RWPE1 (cell line): ENCODE measurements around the gene PIM3.
"Not testable (repeated sequence)": the region's sequence is repeated elsewhere in the genome, so short reads cannot be mapped to it uniquely, and the experiment has no call there.

Source experiments
- CTCF ChIA-PET: fragments of 350-600 bp; sonication (Branson Sonifier 250); formaldehyde crosslinking; extraction: SDS; loops from one replicate; lab custom pipeline; 2021; lab: Yijun Ruan, JAX
- POLR2A ChIA-PET: fragments of 400-600 bp; formaldehyde crosslinking; extraction: SDS; loops from one replicate; lab custom pipeline; 2020; ENCODE audit warnings: antibody characterized with exemption; ENCODE audit not compliant: low non-redundant PET; lab: Yijun Ruan, JAX
- DNase-seq: peaks from one replicate; pipeline ENCODE4 v3.0.0; 2012; ENCODE audit warnings: low spot score
- H3K27ac ChIP-seq: fragments of 450-650 bp; 2 replicates; pipeline ENCODE4 v1.5.1; 2017
- TF ChIP-seq, protein P1 (sequence below): fragments of 450-650 bp; conservative IDR thresholded peaks from 2 replicates; pipeline ENCODE4 v1.5.1; 2017; ENCODE audit warnings: low read depth, mild to moderate bottlenecking

The PIM3 gene

DNA sequence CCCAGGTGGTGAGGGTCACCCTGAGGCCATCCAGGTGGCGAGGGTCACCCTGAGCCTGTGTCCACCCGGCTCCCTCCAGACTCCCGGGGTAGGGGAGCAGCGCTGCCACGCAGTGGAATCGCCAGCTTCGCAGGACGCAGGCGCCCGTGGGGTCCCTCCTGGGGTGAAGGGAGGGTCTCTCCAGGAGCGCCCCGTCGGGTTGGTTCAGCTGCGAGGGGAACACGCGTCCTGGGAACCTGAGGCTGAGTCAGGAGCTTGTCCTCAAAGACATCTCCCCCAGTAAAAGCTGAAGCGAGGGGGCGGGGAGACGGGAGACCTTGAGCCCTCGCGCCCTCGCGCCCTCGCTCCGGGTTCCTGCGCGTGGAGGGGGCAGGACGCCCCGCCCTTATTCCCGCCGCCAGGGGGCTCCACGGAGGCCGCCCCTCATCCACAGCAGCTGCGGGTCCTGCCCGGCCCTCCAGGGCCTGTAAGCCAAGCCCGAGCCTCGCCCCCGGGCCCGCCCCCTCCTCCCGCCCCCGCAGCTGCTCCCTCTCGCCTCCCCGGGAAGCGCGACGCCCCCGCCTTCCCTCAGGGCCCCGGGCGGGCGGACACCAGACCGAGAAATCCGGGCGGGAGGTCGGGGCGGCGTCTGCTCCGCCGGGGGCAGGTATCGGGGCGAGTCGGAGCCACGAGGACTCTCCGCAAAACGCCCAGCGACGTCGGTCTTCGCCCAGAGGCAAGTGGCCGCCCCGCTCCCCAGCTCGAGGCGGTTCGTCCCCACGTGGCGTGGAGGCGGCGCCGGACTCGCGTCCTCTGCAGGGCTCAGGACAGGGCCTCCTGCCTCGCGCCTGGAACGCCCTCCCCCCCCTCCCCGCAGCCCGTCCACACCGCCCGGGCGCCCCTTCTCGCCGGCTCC is 22.8 kb downstream of the PIM3 start:
- DNase-seq: no peak
- ChIA-PET CTCF (interaction anchor here (0.6 kb wide), 2 partner anchors 126 to 159 kb away, joined by 3 to 5 read pairs; no protein-coding TSS in a partner anchor), POLR2A (no interaction called here)
- TF ChIP-seq, protein P1, sequence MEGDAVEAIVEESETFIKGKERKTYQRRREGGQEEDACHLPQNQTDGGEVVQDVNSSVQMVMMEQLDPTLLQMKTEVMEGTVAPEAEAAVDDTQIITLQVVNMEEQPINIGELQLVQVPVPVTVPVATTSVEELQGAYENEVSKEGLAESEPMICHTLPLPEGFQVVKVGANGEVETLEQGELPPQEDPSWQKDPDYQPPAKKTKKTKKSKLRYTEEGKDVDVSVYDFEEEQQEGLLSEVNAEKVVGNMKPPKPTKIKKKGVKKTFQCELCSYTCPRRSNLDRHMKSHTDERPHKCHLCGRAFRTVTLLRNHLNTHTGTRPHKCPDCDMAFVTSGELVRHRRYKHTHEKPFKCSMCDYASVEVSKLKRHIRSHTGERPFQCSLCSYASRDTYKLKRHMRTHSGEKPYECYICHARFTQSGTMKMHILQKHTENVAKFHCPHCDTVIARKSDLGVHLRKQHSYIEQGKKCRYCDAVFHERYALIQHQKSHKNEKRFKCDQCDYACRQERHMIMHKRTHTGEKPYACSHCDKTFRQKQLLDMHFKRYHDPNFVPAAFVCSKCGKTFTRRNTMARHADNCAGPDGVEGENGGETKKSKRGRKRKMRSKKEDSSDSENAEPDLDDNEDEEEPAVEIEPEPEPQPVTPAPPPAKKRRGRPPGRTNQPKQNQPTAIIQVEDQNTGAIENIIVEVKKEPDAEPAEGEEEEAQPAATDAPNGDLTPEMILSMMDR: no peak
- no peak overlapping the region for H3K27ac ChIP-seq

DNA sequence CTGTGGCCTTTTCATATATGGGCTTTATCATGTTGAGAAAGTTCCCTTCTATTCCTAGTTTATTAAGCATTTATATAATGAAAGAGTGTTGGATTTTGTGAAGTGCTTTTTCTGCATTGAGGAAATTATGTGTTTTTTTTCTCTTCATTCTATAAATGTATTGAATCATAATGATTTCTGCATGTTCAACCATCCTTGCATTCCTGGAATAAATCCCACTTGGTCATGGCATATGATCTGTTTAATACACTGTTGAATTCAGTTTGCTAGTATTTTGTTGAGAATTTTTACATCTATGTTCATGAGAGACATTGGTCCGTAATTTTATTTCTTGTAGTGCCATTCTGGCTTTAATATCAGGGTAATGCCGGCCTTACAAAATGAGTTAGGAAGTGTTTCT is 25.8 kb downstream of the PIM3 start:
- CTCF ChIA-PET: no interaction called here
- no peak for DNase-seq
- POLR2A ChIA-PET: no interaction called here
- no peak overlapping the region for H3K27ac ChIP-seq
- TF ChIP-seq, protein P1: no peak

DNA sequence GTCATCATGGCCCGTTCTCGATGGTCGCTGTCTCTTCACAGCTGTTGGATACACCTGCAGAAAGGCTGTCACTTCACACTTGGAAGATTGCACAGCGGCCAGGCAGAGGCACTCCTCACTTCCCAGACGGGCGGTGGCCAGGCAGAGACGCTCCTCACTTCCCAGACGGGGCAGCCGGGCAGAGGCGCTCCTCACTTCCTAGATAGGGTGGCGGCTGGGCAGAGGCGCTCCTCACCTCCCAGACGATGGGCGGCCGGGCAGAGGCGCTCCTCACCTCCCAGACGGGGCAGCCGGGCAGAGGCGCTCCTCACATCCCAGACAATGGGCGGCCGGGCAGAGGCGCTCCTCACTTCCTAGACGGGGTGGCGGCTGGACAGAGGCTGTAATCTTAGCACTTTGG is 29.3 kb downstream of the PIM3 start:
- CTCF ChIA-PET, POLR2A ChIA-PET, H3K27ac ChIP-seq, DNase-seq: not testable (repeated sequence)

DNA sequence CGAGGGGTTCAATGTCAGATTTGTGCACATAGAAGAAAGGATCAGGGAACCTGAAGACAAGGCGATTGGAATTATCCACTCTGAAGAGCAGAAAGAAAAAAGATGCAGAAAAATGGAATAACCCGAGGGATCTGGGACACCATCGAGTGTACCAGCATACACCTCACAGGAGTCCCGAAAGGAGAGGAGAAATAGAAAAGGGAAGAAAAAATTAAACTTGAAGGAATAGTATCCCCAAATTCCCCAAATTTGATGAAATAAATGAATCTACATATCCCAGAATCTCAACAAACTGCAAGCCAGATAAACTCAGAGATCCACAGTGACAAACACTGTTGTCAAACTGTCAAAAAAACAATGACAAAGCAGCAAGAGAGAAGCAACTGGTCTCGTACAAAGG is 30.6 kb downstream of the PIM3 start:
- H3K27ac ChIP-seq: no peak overlapping the region
- POLR2A ChIA-PET: no interaction called here
- TF ChIP-seq, protein P1: no peak
- no peak for DNase-seq
- CTCF ChIA-PET: no interaction called here

DNA sequence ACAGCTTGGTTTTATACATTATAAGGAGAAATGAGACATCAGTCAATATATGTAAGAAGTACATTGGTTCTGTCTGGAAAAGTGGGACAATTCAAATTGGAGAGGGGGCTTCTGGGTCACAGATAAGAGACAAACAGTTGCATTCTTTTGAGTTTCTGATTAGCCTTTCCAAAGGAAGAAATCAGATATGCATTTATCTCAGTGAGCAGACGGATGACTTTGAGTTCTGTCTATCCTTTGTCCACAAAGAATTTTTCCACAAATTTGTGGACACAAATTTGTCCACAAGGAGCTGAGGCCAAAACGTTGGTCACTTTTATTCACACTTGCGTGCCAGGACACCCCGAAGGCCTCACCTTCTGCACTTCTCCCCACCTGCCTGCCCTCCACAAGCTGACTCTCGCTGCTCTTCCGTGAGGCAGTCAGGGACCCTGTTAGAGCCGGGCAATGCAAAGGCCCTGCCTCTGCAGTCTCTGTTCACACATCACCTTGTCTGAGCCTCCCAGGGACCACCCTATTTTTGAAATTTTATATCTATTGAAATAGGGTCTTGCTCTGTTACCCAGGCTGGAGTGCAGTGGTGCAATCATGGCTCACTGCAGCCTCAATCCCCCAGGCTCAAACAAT is 31.4 kb downstream of the PIM3 start:
- ChIA-PET POLR2A (no interaction called here), CTCF (interaction anchor here (0.8 kb wide), 1 partner anchor 41 kb away, joined by 3 read pairs; no protein-coding TSS in a partner anchor)
- DNase-seq: no peak
- TF ChIP-seq, protein P1: no peak
- no peak overlapping the region for H3K27ac ChIP-seq

DNA sequence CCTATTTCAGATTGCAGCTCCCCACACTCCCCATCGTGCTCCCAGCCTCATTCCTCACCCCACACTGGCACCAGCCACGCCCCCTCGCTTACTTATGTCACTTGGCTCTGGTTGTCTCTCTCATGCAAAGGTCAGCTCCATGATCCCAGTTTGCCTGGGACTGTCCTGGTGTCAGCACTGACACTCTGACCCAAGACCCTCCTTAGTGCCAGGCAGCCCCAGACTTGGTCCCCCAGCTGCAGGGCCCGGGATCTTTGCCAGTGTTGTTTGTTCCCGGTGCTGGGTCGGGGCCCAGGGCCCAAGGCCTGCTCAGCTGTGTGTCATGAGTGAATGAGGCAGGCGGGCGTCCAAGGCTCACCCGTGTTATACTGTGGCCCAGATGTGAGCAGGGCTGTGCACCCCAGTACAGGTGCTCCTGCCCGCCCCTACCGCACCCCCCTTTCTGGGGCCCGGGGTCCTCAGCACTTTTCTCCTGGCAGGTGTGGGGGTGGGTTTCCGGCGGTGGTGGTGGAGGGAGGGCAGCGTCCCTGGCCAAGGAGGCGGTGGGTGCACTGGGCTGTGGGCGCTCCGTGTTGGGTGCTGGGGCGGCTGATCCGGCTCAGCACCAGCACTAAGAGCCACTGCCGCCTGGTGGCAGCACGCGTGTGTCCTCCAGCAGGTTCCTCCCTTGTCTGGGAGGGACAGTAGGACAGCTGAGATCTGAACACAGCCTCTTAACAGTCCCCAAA is 32.5 kb downstream of the PIM3 start:
- DNase-seq: no peak
- ChIA-PET POLR2A (no interaction called here), CTCF (interaction anchor here (0.6 to 0.8 kb wide), 2 partner anchors 42 to 171 kb away, joined by 3 read pairs; no protein-coding TSS in a partner anchor)
- no peak overlapping the region for H3K27ac ChIP-seq
- TF ChIP-seq, protein P1: peak; percentile 62
